DMS 273 treated with DMSO at 0.1 percent for 48 hours (cell line): ENCODE data around the gene PMS2.
"Not testable (repeated sequence)": the region's sequence is repeated elsewhere in the genome, so short reads cannot be mapped to it uniquely, and the experiment has no call there.

ENCODE experiments used
- DNase-seq: peaks from one replicate; lab custom pipeline; 2025; lab: John Stamatoyannopoulos, UW

Gene PMS2

GRCh38 chr7:6015917-6016652, 7.2 kb upstream of the PMS2 start:
- peak; percentile 74 for DNase-seq

GRCh38 chr7:6012355-6013104, 3.7 kb upstream of the PMS2 start:
- no peak for DNase-seq

GRCh38 chr7:6011541-6011940, 2.7 kb upstream of the PMS2 start:
- DNase-seq = no peak

GRCh38 chr7:6010370-6010769, 1.5 kb upstream of the PMS2 start:
- not testable (repeated sequence) for DNase-seq

GRCh38 chr7:6007835-6008590, 836 bp downstream of the PMS2 start:
- not testable (repeated sequence) for DNase-seq

GRCh38 chr7:6007386-6007785, 1.5 kb downstream of the PMS2 start:
- DNase-seq = no peak

GRCh38 chr7:5997210-5997808, 11.5 kb downstream of the PMS2 start:
- no peak for DNase-seq

- DNase-seq = not testable (repeated sequence)
Measured at GRCh38 chr7:5987061-5987460, 21.8 kb downstream of the PMS2 start.

- DNase-seq = not testable (repeated sequence)
Measured at GRCh38 chr7:5979680-5980314, 29.1 kb downstream of the PMS2 start.

- DNase-seq = not testable (repeated sequence)
Measured at GRCh38 chr7:5973580-5973979, 35.3 kb downstream of the PMS2 start.

- DNase-seq = not testable (repeated sequence)
Measured at GRCh38 chr7:5970347-5970911, 38.4 kb downstream of the PMS2 start, which contains the start of gene RSPH10B. Gene RSPH10B, minus strand, starts transcription at chr7:5970689. Its CDS starts 3,573 bp downstream, at chr7:5967116.

GRCh38 chr7:5963810-5964209, 45.0 kb downstream of the PMS2 start:
- DNase-seq = not testable (repeated sequence)

GRCh38 chr7:5963205-5963604, 45.6 kb downstream of the PMS2 start:
- DNase-seq = not testable (repeated sequence)

GRCh38 chr7:5934945-5935450, 73.9 kb downstream of the PMS2 start:
- DNase-seq = not testable (repeated sequence)

GRCh38 chr7:5931905-5932644, 76.8 kb downstream of the PMS2 start:
- not testable (repeated sequence) for DNase-seq

GRCh38 chr7:5931250-5931649, 77.6 kb downstream of the PMS2 start:
- not testable (repeated sequence) for DNase-seq

GRCh38 chr7:5930290-5930689, 78.6 kb downstream of the PMS2 start:
- not testable (repeated sequence) for DNase-seq

- DNase-seq = not testable (repeated sequence)
Measured at GRCh38 chr7:5926263-5926870, 82.5 kb downstream of the PMS2 start.

- DNase-seq = not testable (repeated sequence)
Measured at GRCh38 chr7:5924630-5925029, 84.2 kb downstream of the PMS2 start.

GRCh38 chr7:5924180-5924579, 84.7 kb downstream of the PMS2 start:
- not testable (repeated sequence) for DNase-seq
